Epithelial cell of alveolus of lung (primary cell): Measurements from ENCODE around the gene STAB1. TPM values are rescaled to one million over a fixed set of nuclear protein-coding genes. Genes with fewer than 3 reads are reported as not detected.

Experiments
- total RNA-seq: library from RNA; depleted of rRNA; stranded (reverse); fragments of >200 nt; gene quantifications from 2 replicates; pipeline ENCODE4 v1.2.1, GENCODE V29; 2015

The STAB1 gene
- total RNA-seq, result 0.39 and 0.80 TPM in 2 replicates

GRCh38 chr3:52494886-52495495, at the start of gene STAB1:
Gene STAB1 (plus strand): TSS chr3:52495338. CDS start chr3:52495414, 76 bp downstream.

GRCh38 chr3:52453496-52454249, 41.5 kb upstream of the STAB1 start, which contains the start of gene TNNC1:
Gene TNNC1 (minus strand): TSS chr3:52454041. CDS start chr3:52454015, 26 bp downstream.

GRCh38 chr3:52455283-52456168, 39.6 kb upstream of the STAB1 start, which contains the start of gene NISCH:
Gene NISCH (plus strand): TSS chr3:52455604. CDS start chr3:52455642, 38 bp downstream.

GRCh38 chr3:52533623-52534280, 38.6 kb downstream of the STAB1 start, which contains the start of gene NT5DC2:
Gene NT5DC2 (minus strand): TSS chr3:52533857. CDS start chr3:52533737, 120 bp downstream.

GRCh38 chr3:52536369-52537164, 41.4 kb downstream of the STAB1 start, which contains the start of gene UQCC5:
Gene UQCC5 (plus strand): TSS chr3:52536605. CDS start chr3:52536756, 151 bp downstream.

Other genes starting within 250 kb of the STAB1 start
- 20.0 and 22.4 TPM in 2 replicates for gene PPM1M, start 249.6 kb upstream of the STAB1 start, total RNA-seq
- 55.1 and 73.8 TPM in 2 replicates for gene WDR82, start 216.7 kb upstream of the STAB1 start, total RNA-seq
- gene GLYCTK, start 207.5 kb upstream of the STAB1 start, total RNA-seq, result 8.4 and 10.2 TPM in 2 replicates
- 0.39 and 0.96 TPM in 2 replicates for gene DNAH1, start 179.0 kb upstream of the STAB1 start, total RNA-seq
- gene BAP1, start 85.3 kb upstream of the STAB1 start, total RNA-seq, result 55.2 and 63.6 TPM in 2 replicates
- gene PHF7, start 84.7 kb upstream of the STAB1 start, total RNA-seq, result 3.1 and 5.2 TPM in 2 replicates
- gene SEMA3G, start 50.2 kb upstream of the STAB1 start, total RNA-seq, result 0.13 and 0.40 TPM in 2 replicates
- 0.26 and 4.8 TPM in 2 replicates for gene TNNC1, start 41.3 kb upstream of the STAB1 start, total RNA-seq
- 24.0 and 65.3 TPM in 2 replicates for gene NISCH, start 39.7 kb upstream of the STAB1 start, total RNA-seq
- gene NT5DC2, start 38.5 kb downstream of the STAB1 start, total RNA-seq, result 118 and 290 TPM in 2 replicates
- gene UQCC5, start 41.3 kb downstream of the STAB1 start, total RNA-seq, result 0.91 TPM in 1 of 2 replicates, not detected in the other
- gene PBRM1, start 190.6 kb downstream of the STAB1 start, total RNA-seq, result 30.9 and 40.2 TPM in 2 replicates
- 72.3 and 80.9 TPM in 2 replicates for gene GNL3, start 190.7 kb downstream of the STAB1 start, total RNA-seq
- 88.7 and 115 TPM in 2 replicates for gene GLT8D1, start 210.5 kb downstream of the STAB1 start, total RNA-seq
- gene SPCS1, start 210.8 kb downstream of the STAB1 start, total RNA-seq, result 144 and 267 TPM in 2 replicates